ENCODE measurements around the gene ALKBH5.

DNA sequence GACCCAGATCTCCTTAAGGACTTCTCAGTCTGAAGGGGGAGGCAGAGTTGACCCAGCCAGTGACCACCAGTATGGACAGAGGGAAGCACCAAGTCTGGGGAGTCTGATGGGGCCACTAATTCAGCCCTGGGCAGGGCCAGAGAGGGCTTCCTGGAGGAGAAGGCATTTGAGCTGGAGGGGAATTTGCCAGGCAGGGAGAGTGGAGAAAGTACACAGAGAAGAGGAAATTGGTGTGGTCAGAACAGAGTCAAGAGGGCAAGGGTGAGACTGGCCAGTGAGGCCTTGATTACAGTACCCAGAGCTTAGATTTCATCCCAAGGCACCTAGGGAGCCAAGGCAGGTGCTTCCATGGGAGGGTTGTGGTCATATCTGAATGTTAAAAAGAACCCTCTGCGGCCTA, 38.8 kb upstream of the ALKBH5 start:
- TF ChIP-seq, protein P1, sequence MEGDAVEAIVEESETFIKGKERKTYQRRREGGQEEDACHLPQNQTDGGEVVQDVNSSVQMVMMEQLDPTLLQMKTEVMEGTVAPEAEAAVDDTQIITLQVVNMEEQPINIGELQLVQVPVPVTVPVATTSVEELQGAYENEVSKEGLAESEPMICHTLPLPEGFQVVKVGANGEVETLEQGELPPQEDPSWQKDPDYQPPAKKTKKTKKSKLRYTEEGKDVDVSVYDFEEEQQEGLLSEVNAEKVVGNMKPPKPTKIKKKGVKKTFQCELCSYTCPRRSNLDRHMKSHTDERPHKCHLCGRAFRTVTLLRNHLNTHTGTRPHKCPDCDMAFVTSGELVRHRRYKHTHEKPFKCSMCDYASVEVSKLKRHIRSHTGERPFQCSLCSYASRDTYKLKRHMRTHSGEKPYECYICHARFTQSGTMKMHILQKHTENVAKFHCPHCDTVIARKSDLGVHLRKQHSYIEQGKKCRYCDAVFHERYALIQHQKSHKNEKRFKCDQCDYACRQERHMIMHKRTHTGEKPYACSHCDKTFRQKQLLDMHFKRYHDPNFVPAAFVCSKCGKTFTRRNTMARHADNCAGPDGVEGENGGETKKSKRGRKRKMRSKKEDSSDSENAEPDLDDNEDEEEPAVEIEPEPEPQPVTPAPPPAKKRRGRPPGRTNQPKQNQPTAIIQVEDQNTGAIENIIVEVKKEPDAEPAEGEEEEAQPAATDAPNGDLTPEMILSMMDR (IDR thresholded peaks at IDR 0.05; ENCODE audit: low read depth, low read length, poor library complexity, severe bottlenecking) = no peak
- no peak for TF ChIP-seq EZH2phosphoT487 (IDR thresholded peaks at IDR 0.05; ENCODE audit: borderline replicate concordance, low read length)
